Hindlimb muscle (tissue), 1 donor: ENCODE measurements around the gene NPAS1. TPM values are rescaled to one million over a fixed set of nuclear protein-coding genes. Genes with fewer than 3 reads are reported as not detected.
"Not testable (repeated sequence)": the region's sequence is repeated elsewhere in the genome, so short reads cannot be mapped to it uniquely, and the experiment has no call there.

Experiments
- DNase-seq: peaks from one replicate; pipeline ENCODE4 v3.0.0-alpha.2; 2013
- polyA plus RNA-seq: library from polyadenylated mRNA; unstranded; fragments of 120-200 nt; gene quantifications from one replicate; pipeline ENCODE4 v1.2.1, GENCODE V29; 2013; ENCODE audit not compliant: insufficient read length

The NPAS1 gene
- polyA plus RNA-seq, 1 donor: 7.0 TPM

GRCh38 chr19:46990991-46991676 is 28.5 kb upstream of the NPAS1 start:
- peak; percentile 86 for DNase-seq

- no peak for DNase-seq
Measured at GRCh38 chr19:46992699-46993535, 26.7 kb upstream of the NPAS1 start.

- DNase-seq: no peak
Measured at GRCh38 chr19:46993622-46994021, 26.0 kb upstream of the NPAS1 start.

- DNase-seq: no peak
Measured at GRCh38 chr19:46994141-46994686, 25.4 kb upstream of the NPAS1 start.

- no peak for DNase-seq
Measured at GRCh38 chr19:46995492-46995891, 24.1 kb upstream of the NPAS1 start.

GRCh38 chr19:46998445-46999125 is 21.1 kb upstream of the NPAS1 start:
- DNase-seq: no peak

GRCh38 chr19:46999377-46999776 is 20.3 kb upstream of the NPAS1 start:
- no peak for DNase-seq

- no peak for DNase-seq
Measured at GRCh38 chr19:46999878-47000277, 19.8 kb upstream of the NPAS1 start.

- no peak for DNase-seq
Measured at GRCh38 chr19:47000373-47000772, 19.3 kb upstream of the NPAS1 start.

GRCh38 chr19:47001584-47001983 is 18.1 kb upstream of the NPAS1 start:
- no peak for DNase-seq

GRCh38 chr19:47002106-47002766 is 17.4 kb upstream of the NPAS1 start:
- no peak for DNase-seq

- no peak for DNase-seq
Measured at GRCh38 chr19:47002853-47003610, 16.6 kb upstream of the NPAS1 start.

GRCh38 chr19:47003611-47004465 is 15.8 kb upstream of the NPAS1 start:
- DNase-seq: no peak

GRCh38 chr19:47005164-47005641 is 14.4 kb upstream of the NPAS1 start:
- DNase-seq: no peak

GRCh38 chr19:47005873-47006272 is 13.8 kb upstream of the NPAS1 start:
- DNase-seq: no peak

- no peak for DNase-seq
Measured at GRCh38 chr19:47006496-47006895, 13.1 kb upstream of the NPAS1 start.

GRCh38 chr19:47010549-47010948 is 9.1 kb upstream of the NPAS1 start:
- DNase-seq: not testable (repeated sequence)

- DNase-seq: no peak
Measured at GRCh38 chr19:47012617-47013016, 7.0 kb upstream of the NPAS1 start.

GRCh38 chr19:47013041-47013517 is 6.6 kb upstream of the NPAS1 start:
- peak; percentile 70 for DNase-seq

- no peak for DNase-seq
Measured at GRCh38 chr19:47018923-47019322, 714 bp upstream of the NPAS1 start.
